ENCODE results near the gene DACT1. TPM values are rescaled to one million over a fixed set of nuclear protein-coding genes. Genes with fewer than 3 reads are reported as not detected.

The DACT1 gene
- total RNA-seq, 1 experiment from 2014 or later, result 4.4 TPM

DNA sequence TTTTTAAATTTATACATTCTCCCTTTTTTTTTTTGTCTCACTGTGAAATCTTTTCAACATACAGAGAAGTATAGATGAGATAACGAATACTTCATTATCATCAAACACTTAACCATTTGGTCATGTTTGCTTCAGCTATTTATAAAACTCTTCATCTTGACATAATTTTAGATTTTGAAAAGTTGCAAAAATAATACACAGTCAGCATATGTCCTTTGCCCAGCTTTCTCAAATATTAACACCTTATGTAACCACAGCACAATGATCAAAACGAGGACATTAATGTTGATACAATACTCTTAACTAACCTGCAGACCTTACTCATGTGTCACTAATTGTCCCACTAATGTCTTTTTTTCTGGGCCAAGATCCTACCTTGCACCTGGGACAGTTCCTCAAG is 36.0 kb downstream of the DACT1 start:
- Histone ChIP-seq H3K27me3 (ENCODE audit: insufficient read depth, low read length) (no peaks in the 10 kb centered on the region; the same call in 1 of the 2 replicates), H3K56ac (ENCODE audit: insufficient read length, low read depth, low read length) (no peak overlapping the region), H4K8ac (replicated peaks; ENCODE audit: insufficient read length, low read depth, low read length) (no peak overlapping the region), H3K9ac (ENCODE audit: extremely low read depth, insufficient read length, low read length) (no peak overlapping the region), H3K4me1 (ENCODE audit: insufficient read depth, low read length) (no peaks in the 10 kb centered on the region), H2BK20ac (ENCODE audit: low read depth, low read length, poor library complexity, severe bottlenecking) (no peak overlapping the region), H3K4me2 (ENCODE audit: insufficient read depth, insufficient read length, low read length) (no peak overlapping the region), H3T11ph (ENCODE audit: low read length) (no peak overlapping the region), H3K23ac (ENCODE audit: insufficient read length, low read depth, low read length) (no peak overlapping the region), H3K14ac (ENCODE audit: insufficient read depth, low read length) (no peak overlapping the region), H2BK15ac (ENCODE audit: low read depth, low read length) (no peak overlapping the region), H2BK12ac (ENCODE audit: insufficient read length, low read depth, low read length) (no peak overlapping the region), H3K27ac (ENCODE audit: insufficient read length, low read depth, low read length) (no peak overlapping the region), H2BK5ac (ENCODE audit: insufficient read length, low read length) (no peak overlapping the region), H3K9me3 (ENCODE audit: control insufficient read depth, low read depth, low read length) (no peaks in the 10 kb centered on the region), H3K79me2 (ENCODE audit: insufficient read depth, low read length) (no peaks in the 10 kb centered on the region), H4K5ac (ENCODE audit: insufficient read length, low read depth, low read length) (no peak overlapping the region), H3K4ac (ENCODE audit: low read depth, low read length) (no peak overlapping the region), H2BK120ac (ENCODE audit: low read depth, low read length, poor library complexity, severe bottlenecking) (no peak overlapping the region), H4K20me1 (ENCODE audit: control insufficient read depth, insufficient read depth, insufficient read length) (no peaks in the 10 kb centered on the region), H2AK5ac (ENCODE audit: insufficient read length, low read length) (no peak overlapping the region), H4K91ac (ENCODE audit: insufficient read length, low read depth, low read length) (no peak overlapping the region), H3K79me1 (ENCODE audit: insufficient read depth, low read depth, low read length, poor library complexity, severe bottlenecking) (no peaks in the 10 kb centered on the region), H2AFZ (ENCODE audit: low read length) (no peak overlapping the region), H3K23me2 (ENCODE audit: insufficient read length, low read depth, low read length, poor library complexity, severe bottlenecking) (no peaks in the 10 kb centered on the region), H3K18ac (ENCODE audit: insufficient read length, low read depth, low read length) (no peak overlapping the region)
- TF ChIP-seq, protein P1, sequence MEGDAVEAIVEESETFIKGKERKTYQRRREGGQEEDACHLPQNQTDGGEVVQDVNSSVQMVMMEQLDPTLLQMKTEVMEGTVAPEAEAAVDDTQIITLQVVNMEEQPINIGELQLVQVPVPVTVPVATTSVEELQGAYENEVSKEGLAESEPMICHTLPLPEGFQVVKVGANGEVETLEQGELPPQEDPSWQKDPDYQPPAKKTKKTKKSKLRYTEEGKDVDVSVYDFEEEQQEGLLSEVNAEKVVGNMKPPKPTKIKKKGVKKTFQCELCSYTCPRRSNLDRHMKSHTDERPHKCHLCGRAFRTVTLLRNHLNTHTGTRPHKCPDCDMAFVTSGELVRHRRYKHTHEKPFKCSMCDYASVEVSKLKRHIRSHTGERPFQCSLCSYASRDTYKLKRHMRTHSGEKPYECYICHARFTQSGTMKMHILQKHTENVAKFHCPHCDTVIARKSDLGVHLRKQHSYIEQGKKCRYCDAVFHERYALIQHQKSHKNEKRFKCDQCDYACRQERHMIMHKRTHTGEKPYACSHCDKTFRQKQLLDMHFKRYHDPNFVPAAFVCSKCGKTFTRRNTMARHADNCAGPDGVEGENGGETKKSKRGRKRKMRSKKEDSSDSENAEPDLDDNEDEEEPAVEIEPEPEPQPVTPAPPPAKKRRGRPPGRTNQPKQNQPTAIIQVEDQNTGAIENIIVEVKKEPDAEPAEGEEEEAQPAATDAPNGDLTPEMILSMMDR (conservative IDR thresholded peaks at IDR 0.05), result no peak
- Mint-ChIP-seq H3K36me3 (ENCODE audit: insufficient read depth in 1 of 3, low read depth in 3 of 3) (no peaks in the 10 kb centered on the region), H3K27ac (no peak overlapping the region), H3K9me3 (no peaks in the 10 kb centered on the region), H3K4me1 (peaks cover 4 to 8% of the 10 kb centered on the region in 2 experiments), H3K27me3 (ENCODE audit: low read depth) (no peaks in the 10 kb centered on the region), H3K4me3 (no peak overlapping the region)
- no CpG with 5 or more reads among the region's 2 CpGs for WGBS (ENCODE audit: extremely low coverage, insufficient read length, low lambda C conversion rate)
- no peak for DNase-seq
